HG03135 (cell line): Measurements from ENCODE around the gene TGFBR3.

Experiments
- ATAC-seq: cut with Tn5 transposase; IDR thresholded peaks from one replicate; pipeline ENCODE4 v1.9.1; 2021; ENCODE audit warnings: mild to moderate bottlenecking, moderate library complexity; ENCODE audit not compliant: unreplicated experiment

TGFBR3 gene

DNA sequence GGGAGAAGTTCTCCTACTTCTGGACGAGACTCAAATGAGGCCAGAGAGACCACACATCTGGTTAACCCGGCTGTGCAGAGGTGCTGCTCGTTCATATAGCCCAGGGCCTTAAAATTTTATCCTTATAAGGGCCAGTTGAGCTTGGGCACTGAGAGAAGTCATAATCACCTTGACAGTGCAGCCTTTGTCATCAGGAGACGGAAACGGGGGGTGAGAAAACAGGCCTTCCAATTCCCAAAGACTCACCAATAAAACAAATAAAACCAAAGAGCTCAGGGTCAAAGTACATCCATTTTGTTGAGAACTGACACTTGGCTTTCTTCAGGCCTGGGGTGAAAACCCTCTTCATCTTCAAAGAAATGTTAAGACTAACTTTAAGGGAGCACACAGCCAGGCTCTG is 167.1 kb downstream of the TGFBR3 start:
- no peak for ATAC-seq

DNA sequence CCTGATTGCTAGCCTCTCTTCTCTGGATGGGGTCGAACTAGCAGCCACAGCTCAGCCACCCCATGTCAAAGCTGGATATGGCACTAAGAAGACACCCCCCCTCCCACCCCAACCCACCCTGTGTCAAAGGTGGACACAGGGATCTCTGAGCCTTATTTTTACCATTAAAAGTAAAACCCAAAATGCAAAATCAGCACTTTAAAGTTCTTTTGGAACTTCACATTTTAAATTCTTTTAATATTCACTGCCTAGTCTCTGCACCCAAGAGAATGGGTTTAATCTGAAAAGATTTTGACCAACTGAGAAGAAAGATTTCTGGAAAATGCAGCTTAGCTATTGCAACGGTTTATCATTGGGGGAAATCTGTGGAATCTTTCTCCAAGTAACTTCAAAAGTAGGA is 167.6 kb downstream of the TGFBR3 start:
- ATAC-seq, result no peak

DNA sequence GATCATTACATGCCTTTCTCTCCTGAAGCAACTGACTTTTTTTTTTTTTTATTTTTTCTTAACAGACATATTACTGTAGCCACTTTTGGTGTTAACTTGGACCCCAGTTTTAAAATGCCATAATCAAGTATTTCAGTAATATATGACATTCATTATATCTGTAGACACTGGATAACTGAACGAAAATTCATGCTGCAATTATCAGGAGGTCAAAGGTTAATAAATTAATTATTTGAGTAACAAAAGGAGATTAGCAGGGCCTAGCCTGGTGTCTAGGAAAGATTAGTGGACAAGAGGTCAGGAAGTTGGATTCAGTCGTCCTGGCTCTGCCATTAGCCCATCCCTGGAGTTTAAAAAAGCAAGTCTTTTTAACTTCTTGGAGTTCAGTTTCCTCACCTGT is 168.1 kb downstream of the TGFBR3 start:
- ATAC-seq, result no peak

- no peak for ATAC-seq
Measured at GRCh38 chr1:91716339-91716738, 169.6 kb downstream of the TGFBR3 start.

DNA sequence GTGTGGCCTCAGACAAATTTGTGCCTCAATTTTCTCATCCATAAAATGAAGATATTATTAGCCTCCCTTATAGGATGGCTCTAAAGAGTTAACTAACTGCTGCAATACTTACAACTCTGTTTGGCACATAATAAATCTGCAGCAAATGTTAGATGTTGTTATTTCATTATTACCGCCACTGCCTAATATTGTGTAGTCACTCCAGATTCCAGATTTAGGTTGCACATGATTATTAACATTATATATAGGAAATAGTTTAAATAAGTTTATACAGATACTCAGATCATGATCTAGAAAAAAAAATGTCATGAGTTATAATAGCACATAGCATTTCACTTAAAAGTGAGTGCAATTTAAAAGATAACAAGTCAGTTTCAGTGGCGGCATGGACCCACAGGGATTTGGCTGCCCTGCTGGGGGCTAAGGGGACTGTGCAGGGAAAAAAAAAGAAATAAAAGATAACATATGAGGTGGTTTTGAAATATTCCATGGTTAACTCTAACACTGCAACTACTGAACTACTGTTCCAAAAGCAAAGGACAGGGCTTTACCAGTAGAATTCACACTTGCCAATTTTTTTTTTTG is 170.4 kb downstream of the TGFBR3 start:
- ATAC-seq, result no peak

- no peak for ATAC-seq
Measured at GRCh38 chr1:91714867-91715381, 171.0 kb downstream of the TGFBR3 start.

DNA sequence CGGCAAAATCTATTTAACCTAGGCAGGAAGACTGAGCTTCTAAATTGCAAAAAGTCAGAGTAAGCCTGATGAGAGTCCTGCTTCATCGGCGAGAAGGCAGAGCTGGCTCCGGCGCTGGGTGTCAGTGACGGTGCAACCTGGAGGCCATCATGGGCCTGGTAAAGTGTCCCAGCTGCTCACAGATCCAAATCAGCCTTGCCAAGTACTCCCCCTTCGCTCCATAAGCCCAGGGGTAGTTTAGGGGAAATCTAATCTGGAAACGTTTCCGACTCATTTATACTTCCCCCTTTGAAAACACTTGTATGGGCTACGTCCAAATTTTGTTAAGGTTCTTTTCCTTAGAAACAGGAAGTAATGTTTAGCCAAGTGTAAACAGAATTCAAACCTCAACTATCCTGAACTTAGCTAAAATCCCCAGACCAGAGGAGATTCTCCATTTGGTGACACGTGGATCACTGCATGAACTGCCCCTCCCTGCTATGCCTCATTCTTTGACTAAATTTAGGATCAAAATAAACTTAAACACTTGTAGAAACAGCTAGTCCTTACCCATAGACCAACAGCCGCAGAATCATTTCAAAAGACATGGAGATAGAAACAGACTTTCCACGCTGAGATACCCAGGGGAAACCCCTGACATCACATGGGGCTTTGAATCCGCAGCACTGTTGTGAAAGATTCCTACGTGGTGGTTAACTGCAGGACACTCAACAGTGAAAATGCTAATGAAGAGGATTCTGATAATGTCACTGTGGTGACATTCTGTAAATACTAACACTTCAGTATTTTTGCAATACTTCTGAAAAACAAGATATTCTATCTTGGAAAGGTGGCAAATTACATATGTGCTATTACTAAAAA is 172.7 kb downstream of the TGFBR3 start:
- no peak for ATAC-seq

GRCh38 chr1:91712393-91712792 is 173.6 kb downstream of the TGFBR3 start:
- no peak for ATAC-seq

DNA sequence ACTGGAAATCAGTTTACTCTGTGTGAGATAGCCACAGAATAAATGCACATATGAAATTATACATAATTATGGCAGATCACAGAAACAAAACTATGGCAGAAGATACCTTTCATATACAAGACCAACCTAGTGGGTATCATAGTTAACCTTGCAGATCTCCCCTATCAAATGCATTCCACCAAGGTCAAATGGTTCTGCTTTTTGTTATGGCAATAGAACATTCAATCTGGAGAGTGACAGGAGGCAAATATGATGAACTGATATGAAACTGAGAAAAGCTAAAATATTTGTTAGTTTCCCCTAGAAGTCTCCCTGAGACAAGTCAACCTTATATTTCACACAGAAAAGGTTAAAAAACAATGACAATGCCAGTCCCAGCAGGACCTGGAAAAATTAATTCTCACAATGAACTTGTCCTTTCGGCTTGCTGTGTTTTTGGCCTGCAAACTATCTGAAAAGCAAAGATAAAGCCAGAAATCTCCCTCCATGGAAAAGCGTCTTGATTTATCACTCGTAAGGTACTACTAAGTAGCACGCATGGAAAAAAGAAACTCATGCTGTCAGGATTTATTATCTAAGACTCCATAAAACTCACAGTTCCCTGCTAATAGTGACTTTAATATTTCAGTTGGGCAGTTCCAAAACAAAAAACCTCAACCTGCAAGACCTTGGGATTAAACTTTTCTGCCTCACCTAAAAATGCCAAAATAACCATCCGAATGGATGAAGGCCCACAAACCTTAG is 174.3 kb downstream of the TGFBR3 start:
- ATAC-seq, result no peak

GRCh38 chr1:91710261-91710660 is 175.7 kb downstream of the TGFBR3 start:
- no peak for ATAC-seq

DNA sequence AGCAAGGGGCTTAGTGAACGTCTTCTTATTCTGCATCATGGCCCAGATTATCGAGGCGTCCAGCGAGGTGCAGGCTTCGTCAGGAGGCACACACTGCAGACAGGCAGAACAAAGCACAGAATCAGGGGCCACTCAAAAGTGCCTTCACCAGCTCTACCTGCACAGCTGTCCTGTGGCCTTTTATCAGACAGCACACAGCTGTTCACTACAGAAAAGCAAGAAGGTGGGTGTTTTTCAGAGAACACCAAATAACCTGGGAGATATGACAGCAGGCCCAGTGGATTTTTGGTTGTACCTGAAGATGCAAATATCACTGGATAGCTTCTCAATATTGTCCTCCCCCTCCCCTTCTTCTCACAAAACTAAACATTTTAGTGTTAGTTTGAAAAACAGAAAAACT is 177.3 kb downstream of the TGFBR3 start:
- no peak for ATAC-seq

DNA sequence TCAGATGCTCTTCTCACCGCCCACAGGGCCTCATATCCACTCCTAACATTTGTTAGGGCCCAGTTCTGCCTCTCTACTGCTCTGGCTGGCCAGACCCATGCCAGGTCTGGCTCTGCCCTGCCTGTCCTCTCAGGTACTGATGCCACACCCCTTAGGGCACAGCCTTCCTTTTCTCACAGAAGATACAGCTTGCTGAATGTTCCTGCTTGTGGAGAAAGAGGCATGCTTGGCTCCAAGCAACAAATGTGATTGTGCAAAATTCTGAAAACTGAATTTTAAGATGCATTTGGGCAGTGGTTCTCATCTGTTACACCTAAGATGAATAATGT is 178.1 kb downstream of the TGFBR3 start:
- no peak for ATAC-seq

GRCh38 chr1:91707114-91707889 is 178.6 kb downstream of the TGFBR3 start:
- no peak for ATAC-seq

DNA sequence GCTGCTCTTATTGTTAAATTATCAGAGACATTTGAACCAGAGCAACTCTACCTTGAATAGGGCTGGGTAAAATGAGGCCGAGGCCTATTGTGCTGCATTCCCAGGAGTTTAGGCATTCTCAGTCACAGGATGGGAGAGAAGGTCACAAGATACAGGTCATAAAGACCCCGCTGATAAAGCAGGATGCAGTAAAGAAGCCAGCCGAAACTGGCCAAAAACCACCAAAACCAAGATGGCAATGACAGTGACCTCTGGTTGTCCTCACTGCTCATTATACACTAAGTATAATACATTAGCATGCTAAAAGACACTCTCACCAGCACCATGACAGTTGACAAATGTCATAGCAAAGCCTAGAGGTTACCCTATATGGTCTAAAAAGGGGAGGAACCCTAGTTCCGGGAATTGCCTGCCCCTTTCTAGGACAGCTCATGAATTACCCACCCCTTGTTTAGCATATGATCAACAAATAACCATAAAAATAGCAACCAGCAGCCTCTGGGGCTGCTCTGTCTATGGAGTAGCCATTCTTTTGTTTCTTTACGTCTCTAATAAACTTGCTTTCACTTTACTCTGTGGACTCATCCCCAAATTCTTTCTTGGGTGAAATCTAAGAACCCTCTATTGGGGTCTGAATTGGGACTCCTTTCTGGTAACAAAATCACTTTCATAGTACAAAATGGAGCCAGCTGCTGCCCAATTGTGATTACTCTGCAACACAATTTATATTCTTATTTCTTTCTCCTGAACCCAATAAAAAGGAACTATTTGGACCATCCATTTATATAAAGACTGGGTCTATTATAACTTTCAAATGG is 179.6 kb downstream of the TGFBR3 start:
- no peak for ATAC-seq

- ATAC-seq, result no peak
Measured at GRCh38 chr1:91704746-91705145, 181.2 kb downstream of the TGFBR3 start.

DNA sequence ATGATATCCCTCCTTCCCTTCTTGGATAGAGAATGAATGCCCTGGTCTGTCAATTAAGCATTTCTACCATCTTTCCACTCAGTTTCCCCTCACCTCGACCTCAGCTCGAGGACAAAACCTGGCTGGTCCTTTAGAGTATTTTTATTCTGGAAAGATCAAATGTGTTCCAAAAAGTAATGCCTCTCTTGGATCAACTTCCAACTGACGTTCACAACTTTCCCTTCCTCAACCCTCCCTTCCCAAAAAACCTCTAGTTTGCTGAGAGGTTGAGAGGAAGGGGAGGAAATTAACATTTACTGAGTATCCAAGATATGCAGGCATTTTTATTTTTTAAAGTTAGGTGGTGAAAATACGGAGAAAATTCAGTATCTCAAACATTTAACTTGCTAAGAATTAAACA is 182.9 kb downstream of the TGFBR3 start:
- ATAC-seq, result no peak

GRCh38 chr1:91701472-91701869 is 184.5 kb downstream of the TGFBR3 start:
- no peak for ATAC-seq

DNA sequence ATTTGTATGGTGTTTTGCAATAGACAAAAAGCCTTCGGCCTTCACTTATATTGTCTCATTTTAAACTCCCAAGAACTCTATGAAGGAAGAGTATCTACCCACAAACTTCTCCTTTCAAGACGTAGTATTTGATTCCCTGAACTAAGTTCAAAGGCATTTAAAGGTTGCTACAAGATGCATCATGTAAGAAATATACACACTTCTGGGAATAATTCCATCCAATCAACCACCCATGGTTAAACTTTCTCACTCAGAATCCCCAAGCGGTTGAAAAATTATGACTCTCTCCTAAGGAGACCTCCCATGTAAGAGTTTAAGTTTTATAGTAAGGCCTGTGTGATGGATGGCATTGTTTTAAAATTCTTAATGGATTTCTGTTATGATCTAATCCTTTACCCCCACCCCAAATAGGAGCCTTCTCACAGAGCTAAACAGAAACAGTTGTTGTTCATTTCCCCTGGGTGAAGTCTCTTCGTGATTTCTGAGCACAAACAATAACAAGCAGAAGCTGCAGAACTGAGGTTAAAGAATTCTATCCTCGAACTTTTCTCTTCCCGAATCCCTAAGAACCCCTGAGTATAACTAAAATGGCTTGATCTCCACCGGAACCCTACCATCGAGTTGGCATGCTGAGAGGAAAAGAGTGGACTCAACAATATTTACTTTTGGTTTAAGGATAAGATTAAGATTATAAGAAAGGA is 185.0 kb downstream of the TGFBR3 start:
- ATAC-seq, result no peak

DNA sequence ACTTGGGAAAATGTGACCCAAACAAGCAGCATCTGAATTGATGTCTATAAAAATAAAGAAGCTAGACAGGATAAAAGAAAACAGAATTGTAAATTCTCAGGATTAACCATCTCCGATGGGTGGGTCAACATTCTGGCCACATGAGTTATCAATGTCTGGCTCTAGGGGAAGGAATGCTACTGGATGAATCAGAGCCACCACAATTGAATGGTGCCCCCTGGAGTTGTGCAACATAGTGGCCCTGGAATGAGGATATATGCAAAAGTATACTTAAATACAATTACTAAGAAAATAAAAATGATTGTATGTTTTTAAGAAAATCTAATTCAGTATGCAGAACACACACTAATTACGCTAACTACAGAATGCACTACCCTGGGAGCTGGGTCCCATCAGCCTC is 185.6 kb downstream of the TGFBR3 start:
- no peak for ATAC-seq
